SK-N-MC (cell line): Measurements from ENCODE around the gene RGL3.

Experiments
- EZH2 ChIP-seq: fragments of 200-600 bp; sonication (generic); IDR thresholded peaks from one replicate; pipeline ENCODE4 v1.6.1; 2017; ENCODE audit warnings: antibody characterized with exemption
- POLR2AphosphoS5 ChIP-seq: IDR thresholded peaks from 2 replicates; pipeline ENCODE4 v1.6.1; 2012; ENCODE audit warnings: mild to moderate bottlenecking, low read depth, low read length, borderline replicate concordance

GRCh38 chr19:11452620-11453310 lies 33.7 kb upstream of the RGL3 start:
- no peak for TF ChIP-seq POLR2AphosphoS5
- no peak for TF ChIP-seq EZH2
